HEK293T (cell line): Measurements from ENCODE around the gene ECHDC1.
A peak's percentile ranks its signal among the peaks of the same experiment; 100 is the strongest.

Experiments used
- CTCF ChIA-PET: fragments of 350-600 bp; formaldehyde crosslinking; extraction: SDS; loops from one replicate; lab custom pipeline; 2021; ENCODE audit warnings: antibody characterized with exemption, inconsistent platforms; lab: Yijun Ruan, JAX
- POLR2A ChIA-PET: fragments of 350-600 bp; formaldehyde crosslinking; extraction: SDS; loops from one replicate; lab custom pipeline; 2020; ENCODE audit warnings: antibody characterized with exemption, inconsistent platforms; lab: Yijun Ruan, JAX
- DNase-seq: peaks from one replicate; pipeline ENCODE4 v3.0.0; 2012; ENCODE audit warnings: mixed read lengths; ENCODE audit errors: extremely low spot score
- ARNT ChIP-seq: fragments of 450-650 bp; IDR thresholded peaks from 2 replicates; pipeline ENCODE4 v1.6.1; 2017; ENCODE audit warnings: mild to moderate bottlenecking
- BHLHE40 ChIP-seq: fragments of 450-650 bp; IDR thresholded peaks from 2 replicates; pipeline ENCODE4 v1.6.1; 2016; ENCODE audit warnings: mild to moderate bottlenecking, moderate library complexity, borderline replicate concordance
- CTBP1 ChIP-seq: fragments of 450-650 bp; IDR thresholded peaks from 2 replicates; pipeline ENCODE4 v1.6.1; 2016; ENCODE audit warnings: borderline replicate concordance
- ELF4 ChIP-seq: fragments of 450-650 bp; IDR thresholded peaks from 2 replicates; pipeline ENCODE4 v1.6.1; 2017; ENCODE audit warnings: antibody characterized with exemption
- FOXA1 ChIP-seq: fragments of 450-650 bp; IDR thresholded peaks from 2 replicates; pipeline ENCODE4 v1.6.1; 2016; ENCODE audit warnings: mild to moderate bottlenecking
- FOXK2 ChIP-seq: fragments of 450-650 bp; IDR thresholded peaks from 2 replicates; pipeline ENCODE4 v1.6.1; 2016; ENCODE audit warnings: mild to moderate bottlenecking
- FOXM1 ChIP-seq: fragments of 450-650 bp; IDR thresholded peaks from 2 replicates; pipeline ENCODE4 v1.6.1; 2017; ENCODE audit warnings: mild to moderate bottlenecking, borderline replicate concordance
- HDGF ChIP-seq: fragments of 450-650 bp; IDR thresholded peaks from 2 replicates; pipeline ENCODE4 v1.6.1; 2017; ENCODE audit warnings: antibody characterized with exemption, borderline replicate concordance
- L3MBTL2 ChIP-seq: fragments of 450-650 bp; conservative IDR thresholded peaks from 2 replicates; pipeline ENCODE4 v1.6.1; 2016; ENCODE audit warnings: mild to moderate bottlenecking
- LEF1 ChIP-seq: fragments of 450-650 bp; IDR thresholded peaks from 2 replicates; pipeline ENCODE4 v1.6.1; 2017; ENCODE audit warnings: mild to moderate bottlenecking, borderline replicate concordance
- NFRKB ChIP-seq: fragments of 450-650 bp; IDR thresholded peaks from 2 replicates; pipeline ENCODE4 v1.6.1; 2016; ENCODE audit warnings: mild to moderate bottlenecking, moderate library complexity
- SP1 ChIP-seq: fragments of 450-650 bp; IDR thresholded peaks from 2 replicates; pipeline ENCODE4 v1.6.1; 2017
- SUZ12 ChIP-seq: fragments of 450-650 bp; IDR thresholded peaks from 2 replicates; pipeline ENCODE4 v1.6.1; 2016; ENCODE audit warnings: mild to moderate bottlenecking
- TARDBP ChIP-seq: fragments of 450-650 bp; IDR thresholded peaks from 2 replicates; pipeline ENCODE4 v1.6.1; 2016
- ZNF384 ChIP-seq: fragments of 450-650 bp; IDR thresholded peaks from 2 replicates; pipeline ENCODE4 v1.6.1; 2016
- TF ChIP-seq, protein P1 (sequence below): fragments of 450-650 bp; IDR thresholded peaks from 2 replicates; pipeline ENCODE4 v1.6.1; 2016

ECHDC1 gene

DNA sequence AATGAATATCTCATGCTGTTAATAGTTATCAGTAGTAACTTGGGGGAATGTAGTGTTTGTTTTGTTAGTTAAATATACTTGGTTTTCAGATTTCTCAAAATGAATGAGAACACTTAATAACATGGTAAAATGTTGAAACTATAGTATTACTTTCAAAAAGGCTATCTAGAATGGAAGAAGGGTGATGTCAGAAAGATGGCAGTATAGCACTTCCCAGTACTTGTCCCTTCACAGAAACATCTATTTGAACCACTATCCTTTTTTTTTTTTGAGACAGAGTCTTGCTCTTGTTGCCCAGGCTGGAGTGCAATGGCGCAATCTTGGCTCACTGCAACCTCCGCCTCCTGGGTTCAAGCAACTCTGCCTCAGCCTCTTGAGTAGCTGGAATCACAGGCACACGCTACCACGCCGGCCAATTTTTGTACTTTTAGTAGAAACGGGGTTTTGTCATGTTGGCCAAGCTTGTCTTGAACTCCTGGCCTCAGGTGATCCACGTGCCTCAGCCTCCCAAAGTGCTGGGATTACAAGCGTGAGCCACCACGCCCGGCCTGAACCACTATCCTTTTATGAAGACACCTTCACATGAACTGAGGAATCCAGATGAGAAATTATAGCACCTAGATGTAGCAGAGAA lies 4.7 kb upstream of the ECHDC1 start:
- no peak for TF ChIP-seq SP1
- no peak for TF ChIP-seq L3MBTL2
- no peak for TF ChIP-seq FOXA1
- no peak for TF ChIP-seq ZNF384
- TF ChIP-seq ARNT = no peak
- no peak for TF ChIP-seq SUZ12
- TF ChIP-seq, protein P1, sequence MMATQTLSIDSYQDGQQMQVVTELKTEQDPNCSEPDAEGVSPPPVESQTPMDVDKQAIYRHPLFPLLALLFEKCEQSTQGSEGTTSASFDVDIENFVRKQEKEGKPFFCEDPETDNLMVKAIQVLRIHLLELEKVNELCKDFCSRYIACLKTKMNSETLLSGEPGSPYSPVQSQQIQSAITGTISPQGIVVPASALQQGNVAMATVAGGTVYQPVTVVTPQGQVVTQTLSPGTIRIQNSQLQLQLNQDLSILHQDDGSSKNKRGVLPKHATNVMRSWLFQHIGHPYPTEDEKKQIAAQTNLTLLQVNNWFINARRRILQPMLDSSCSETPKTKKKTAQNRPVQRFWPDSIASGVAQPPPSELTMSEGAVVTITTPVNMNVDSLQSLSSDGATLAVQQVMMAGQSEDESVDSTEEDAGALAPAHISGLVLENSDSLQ = no peak
- no peak for TF ChIP-seq HDGF
- no peak for TF ChIP-seq TARDBP
- TF ChIP-seq ELF4 = no peak
- TF ChIP-seq NFRKB = no peak
- TF ChIP-seq FOXK2 = no peak
- TF ChIP-seq CTBP1 = no peak
- TF ChIP-seq LEF1 = no peak
- ChIA-PET POLR2A (no interaction called here), CTCF (no interaction called here)
- no peak for DNase-seq

DNA sequence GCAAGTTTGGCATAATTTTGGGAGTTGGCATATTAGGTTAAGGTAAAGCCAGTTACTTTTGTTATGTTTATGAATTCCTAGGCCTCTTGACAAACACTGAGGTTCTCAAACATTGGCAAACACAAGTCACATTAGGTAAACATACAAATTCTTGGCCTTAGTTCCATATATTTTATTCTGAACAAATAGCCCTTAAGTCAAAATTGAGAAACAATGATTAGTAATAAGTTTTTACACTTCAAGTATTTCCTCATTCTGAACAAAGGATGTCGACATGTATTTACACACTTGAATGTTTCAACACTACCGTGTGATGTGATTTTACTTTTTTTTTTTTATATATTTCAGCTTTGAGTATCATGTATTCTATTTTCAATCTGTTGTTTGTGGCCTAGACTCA lies 3.8 kb upstream of the ECHDC1 start:
- ChIA-PET CTCF (no interaction called here), POLR2A (no interaction called here)
- TF ChIP-seq CTBP1 = no peak
- TF ChIP-seq TARDBP = no peak
- no peak for TF ChIP-seq SUZ12
- no peak for TF ChIP-seq ARNT
- TF ChIP-seq HDGF = no peak
- no peak for TF ChIP-seq LEF1
- no peak for TF ChIP-seq BHLHE40
- DNase-seq = no peak

DNA sequence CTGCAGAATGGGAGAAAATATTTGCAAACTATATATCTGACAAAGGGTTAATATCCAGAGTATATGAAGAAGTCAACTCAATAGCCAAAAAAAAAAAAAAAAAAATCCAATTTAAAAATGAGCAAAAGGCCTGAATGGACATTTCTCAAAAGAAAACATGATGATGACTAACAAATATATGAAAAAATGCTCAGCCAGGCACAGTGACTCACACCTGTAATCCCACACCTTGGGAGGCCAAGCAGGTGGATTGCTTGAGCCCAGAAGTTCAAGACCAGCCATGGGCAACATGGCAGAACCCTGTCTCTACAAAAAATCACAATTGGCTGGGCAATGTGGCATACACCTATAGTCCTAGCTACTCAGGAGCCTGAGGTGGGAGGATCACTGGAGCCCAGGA lies 2.1 kb upstream of the ECHDC1 start:
- CTCF ChIA-PET = no interaction called here
- no peak for DNase-seq
- POLR2A ChIA-PET = no interaction called here
- TF ChIP-seq CTBP1 = no peak
- no peak for TF ChIP-seq BHLHE40
- TF ChIP-seq, protein P1 = no peak
- no peak for TF ChIP-seq SP1

DNA sequence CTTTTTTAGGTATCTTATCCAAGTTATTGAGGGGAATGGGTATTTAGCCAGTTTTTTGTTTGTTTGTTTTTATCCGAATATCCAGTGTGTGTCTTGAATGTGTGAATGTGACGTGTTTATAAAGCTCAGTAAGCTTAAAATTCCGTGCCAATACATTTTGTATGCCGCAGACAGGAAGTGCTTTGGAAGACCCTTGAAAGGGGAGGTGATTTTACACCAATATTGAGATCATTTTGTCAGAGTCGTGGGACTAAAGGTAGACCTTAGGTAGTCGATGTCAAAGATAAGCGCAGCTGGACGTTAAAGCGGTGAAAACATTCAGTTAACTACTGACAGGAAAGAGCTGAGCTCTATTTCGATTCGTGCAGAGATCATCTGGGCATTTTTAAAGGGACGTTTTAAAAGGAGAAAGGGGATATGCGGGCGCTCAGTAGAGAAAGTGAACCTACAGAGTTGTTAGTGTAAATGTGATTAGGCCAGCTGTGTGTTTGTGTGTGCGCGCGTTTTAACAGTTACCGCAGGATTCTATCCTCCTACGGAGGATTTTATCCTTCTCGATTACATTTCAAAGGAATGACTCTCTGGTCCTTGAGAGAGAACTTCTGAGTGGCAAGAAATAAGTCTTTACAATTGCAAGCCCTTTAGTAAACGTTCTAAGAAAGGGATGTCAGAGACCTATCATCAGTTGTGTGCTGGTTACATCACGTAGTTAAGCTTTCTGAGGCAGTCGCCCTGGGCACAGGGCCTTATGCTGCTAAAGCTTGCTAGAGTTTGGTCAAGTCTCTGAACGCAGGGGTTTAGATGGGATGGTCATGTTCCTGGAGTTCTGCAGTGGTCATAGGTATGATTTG lies 625 bp upstream of the ECHDC1 start:
- ChIA-PET POLR2A (interaction anchor here (1.1 to 1.3 kb wide), 3 partner anchors 77 to 173 kb away, joined by 3 to 4 read pairs (median 4); partner anchors contain the start of gene RNF146), CTCF (interaction anchor here (0.6 kb wide), 1 partner anchor 880 kb away, joined by 3 read pairs; no protein-coding TSS in a partner anchor)
- TF ChIP-seq ELF4 (0 out of 2 replicates have a peak, but pooled peaks have one; percentile 14), CTBP1 (peak; percentile 42; the same call in 1 of the 2 replicates)
- TF ChIP-seq, protein P1 = no peak
- peak; percentile 28 for DNase-seq

DNA sequence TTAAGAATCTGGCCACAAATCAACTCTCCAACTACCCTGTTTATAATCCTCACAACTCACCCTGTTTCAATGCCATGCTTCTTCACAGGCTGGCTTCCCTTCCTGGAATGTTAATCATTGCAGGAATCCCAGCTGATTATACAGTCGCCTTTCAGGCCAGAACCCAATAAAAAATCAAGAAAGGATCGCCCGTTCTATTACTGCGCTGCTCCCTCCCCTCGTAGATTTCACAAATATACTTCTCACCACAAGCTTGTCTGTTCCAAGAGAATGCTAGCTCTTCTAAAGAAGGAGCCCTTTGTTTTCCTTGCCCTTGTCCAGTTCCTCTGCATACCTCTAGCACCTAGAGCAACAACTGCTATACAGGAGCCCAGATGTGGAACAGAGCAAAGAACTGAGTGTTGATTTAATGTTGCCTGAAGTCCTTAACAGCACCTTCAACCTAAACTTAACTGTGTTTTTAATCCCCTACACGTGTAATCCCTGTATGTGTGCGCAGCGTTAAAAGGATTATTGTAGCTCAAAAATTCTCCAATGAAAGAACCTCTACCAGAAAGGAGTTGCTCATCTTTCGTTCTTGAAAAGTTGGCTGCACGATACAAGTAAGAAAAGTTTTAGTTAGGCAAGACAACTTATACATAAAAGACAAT lies 988 bp downstream of the ECHDC1 start:
- DNase-seq = peak; percentile 11
- ChIA-PET CTCF (interaction anchor here (0.7 kb wide), 1 partner anchor 197 kb away, joined by 3 read pairs; no protein-coding TSS in a partner anchor), POLR2A (interaction anchor here (1.0 to 1.9 kb wide), 2 partner anchors 9 to 76 kb away, joined by 3 to 7 read pairs; partner anchors contain the start of gene RNF146)
- TF ChIP-seq BHLHE40 = no peak
- TF ChIP-seq FOXA1 = no peak
- no peak; the same call in 1 of the 2 replicates for TF ChIP-seq L3MBTL2
- no peak for TF ChIP-seq FOXM1
- TF ChIP-seq ZNF384 = no peak
- TF ChIP-seq TARDBP = no peak
- no peak for TF ChIP-seq CTBP1
- TF ChIP-seq SUZ12 = no peak
- TF ChIP-seq FOXK2 = no peak
- TF ChIP-seq LEF1 = no peak
- TF ChIP-seq ARNT = no peak
- no peak for TF ChIP-seq ELF4
- TF ChIP-seq NFRKB = no peak
- TF ChIP-seq HDGF = no peak
